HUES64 (cell line): Measurements from ENCODE around the gene KIF16B.
"Not testable (repeated sequence)": the region's sequence is repeated elsewhere in the genome, so short reads cannot be mapped to it uniquely, and the experiment has no call there.

Experiments used
- H3K27ac ChIP-seq: 2 replicates; pipeline ENCODE4 v1.7.0; 2013; ENCODE audit warnings: low read depth, low read length, inconsistent platforms
- H3K27me3 ChIP-seq: 2 replicates; pipeline ENCODE4 v1.6.1; 2013; ENCODE audit warnings: mild to moderate bottlenecking, low read length; ENCODE audit not compliant: insufficient read depth
- H3K36me3 ChIP-seq: 2 replicates; pipeline ENCODE4 v1.6.1; 2013; ENCODE audit warnings: mild to moderate bottlenecking, low read length; ENCODE audit not compliant: insufficient read depth
- H3K4me1 ChIP-seq: 2 replicates; pipeline ENCODE4 v1.6.1; 2013; ENCODE audit warnings: mild to moderate bottlenecking, low read length, moderate library complexity; ENCODE audit not compliant: insufficient read depth
- H3K4me3 ChIP-seq: 2 replicates; pipeline ENCODE4 v1.5.1; 2013; ENCODE audit warnings: mild to moderate bottlenecking, low read length, moderate library complexity
- H3K9ac ChIP-seq: 2 replicates; pipeline ENCODE4 v1.6.1; 2013; ENCODE audit warnings: mild to moderate bottlenecking, low read depth, low read length
- H3K9me3 ChIP-seq: 2 replicates; pipeline ENCODE4 v1.6.1; 2013; ENCODE audit warnings: low read depth, low read length; ENCODE audit not compliant: insufficient read depth
- WGBS: fragments of 150-250, 120-280 bp; methylation state at CpG from one replicate; pipeline ENCODE4 v1.1.7; 2013; ENCODE audit warnings: missing lambda C conversion rate; 5-methylcytosine and 5-hydroxymethylcytosine counted together

KIF16B gene

DNA sequence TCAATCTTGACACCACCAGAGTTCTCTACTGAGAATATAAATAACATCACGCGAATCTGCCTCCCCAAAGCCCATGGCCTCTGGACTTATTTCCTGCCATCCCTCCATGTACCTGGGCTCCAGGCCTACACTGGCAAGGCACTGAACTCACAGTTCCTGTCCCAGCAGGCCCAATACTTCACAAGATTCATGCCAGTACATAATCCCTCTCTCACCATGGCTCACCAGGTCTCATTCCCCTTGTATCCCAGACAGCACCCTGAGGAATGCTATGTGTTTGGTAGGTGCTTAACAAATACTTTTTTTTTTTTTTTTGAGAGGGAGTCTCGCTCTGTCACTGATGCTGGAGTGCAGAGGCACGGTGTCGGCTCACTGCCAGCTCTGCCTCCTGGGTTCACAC is 1.9 kb downstream of the KIF16B start:
- Histone ChIP-seq H3K9me3 (no peaks in the 10 kb centered on the region), H3K27ac (no peak overlapping the region), H3K4me1 (peaks cover 8% of the 10 kb centered on the region; the same call in 1 of the 2 replicates), H3K27me3 (no peaks in the 10 kb centered on the region), H3K9ac (no peak overlapping the region), H3K36me3 (no peaks in the 10 kb centered on the region), H3K4me3 (no peak overlapping the region)
- 94% methylated on average over 5 of the region's 5 CpGs for WGBS

DNA sequence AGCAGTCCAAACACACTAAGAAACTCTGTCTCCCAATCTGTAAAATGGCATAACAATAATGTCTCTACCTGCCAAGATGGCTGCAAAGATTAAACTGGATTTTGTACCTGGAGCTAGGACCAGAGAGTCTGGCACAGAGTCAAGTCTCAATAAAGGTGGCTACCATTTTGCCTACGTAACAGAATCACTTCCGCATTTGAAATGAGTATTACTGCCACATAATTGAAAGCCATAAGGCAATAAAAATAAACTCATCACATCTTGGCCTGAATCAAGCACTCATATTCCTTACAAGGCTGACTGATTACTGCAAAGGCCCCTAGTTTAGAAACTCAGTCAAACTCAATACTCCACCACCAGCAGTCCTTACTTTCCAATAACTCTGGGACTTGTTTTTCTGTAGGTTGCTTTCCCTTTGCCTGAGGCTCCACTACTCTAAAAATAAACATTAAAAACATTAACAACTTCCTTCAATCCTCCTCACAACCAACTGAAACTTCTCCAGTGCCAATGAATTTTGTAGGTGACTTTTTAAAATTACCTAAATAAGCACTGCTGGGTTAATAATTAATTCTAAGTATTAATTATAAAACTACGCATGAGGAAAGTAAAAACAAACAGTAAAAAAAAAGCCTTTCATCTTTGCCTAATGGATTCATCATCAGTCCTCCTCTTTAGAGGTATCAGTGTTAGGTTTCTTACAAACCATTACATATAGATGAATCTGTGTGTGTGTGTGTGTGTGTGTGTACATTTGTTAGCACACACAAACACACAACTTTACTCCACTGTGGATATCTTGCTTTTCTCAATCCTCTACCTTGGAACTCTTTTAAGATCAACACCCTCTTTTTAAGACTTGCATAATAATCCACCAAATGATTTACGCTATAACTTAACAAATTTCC is 3.7 kb downstream of the KIF16B start:
- no peak overlapping the region for H3K4me3 ChIP-seq
- no peak overlapping the region for H3K9ac ChIP-seq
- H3K27me3 ChIP-seq: no peaks in the 10 kb centered on the region
- 84% methylated on average over 3 of the region's 4 CpGs for WGBS
- H3K9me3 ChIP-seq: no peaks in the 10 kb centered on the region
- H3K36me3 ChIP-seq: no peaks in the 10 kb centered on the region
- H3K4me1 ChIP-seq: peaks cover 8% of the 10 kb centered on the region
- no peak overlapping the region for H3K27ac ChIP-seq

DNA sequence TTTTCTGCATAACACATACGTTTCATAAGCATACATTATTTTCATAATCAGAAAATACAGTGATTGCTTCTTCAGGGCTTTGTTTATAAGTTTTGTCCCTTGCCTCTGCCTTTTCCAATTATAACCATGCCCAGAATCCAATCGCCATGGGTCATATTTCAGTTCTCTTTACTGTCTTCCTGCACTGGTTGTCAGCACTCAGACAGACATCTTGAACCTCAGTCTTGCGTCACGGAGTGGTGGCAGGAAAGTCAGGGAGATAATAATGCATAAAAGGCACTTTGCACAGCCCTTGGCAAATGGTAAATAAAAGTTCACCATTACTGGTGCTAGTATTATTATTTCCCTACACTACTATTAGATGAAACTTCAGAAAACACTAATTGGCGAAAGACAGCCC is 7.2 kb downstream of the KIF16B start:
- Histone ChIP-seq H3K36me3 (no peaks in the 10 kb centered on the region), H3K4me3 (no peak overlapping the region), H3K9me3 (no peaks in the 10 kb centered on the region), H3K4me1 (no peaks in the 10 kb centered on the region; the same call in 1 of the 2 replicates), H3K9ac (no peak overlapping the region), H3K27ac (no peak overlapping the region), H3K27me3 (no peaks in the 10 kb centered on the region)
- whole genome bisulfite sequencing: 93% methylated on average over 5 of the region's 5 CpGs

DNA sequence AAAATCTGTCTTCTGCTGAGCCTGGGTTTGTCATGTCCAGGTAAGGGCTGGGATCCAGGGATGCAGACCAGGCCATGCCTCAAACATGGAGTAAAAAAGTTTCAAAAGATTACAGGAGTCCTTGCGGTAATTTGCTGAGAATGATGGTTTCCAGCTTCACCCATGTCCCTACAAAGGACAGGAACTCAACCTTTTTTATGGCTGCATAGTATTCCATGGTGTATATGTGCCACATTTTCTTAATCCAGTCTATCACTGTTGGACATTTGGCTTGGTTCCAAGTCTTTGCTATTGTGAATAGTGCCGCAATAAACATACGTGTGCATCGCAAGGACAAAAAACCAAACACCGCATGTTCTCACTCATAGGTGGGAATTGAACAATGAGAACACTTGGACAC is 9.2 kb downstream of the KIF16B start:
- not testable (repeated sequence) for H3K9ac ChIP-seq, H3K27ac ChIP-seq, H3K4me3 ChIP-seq, H3K9me3 ChIP-seq, H3K27me3 ChIP-seq, H3K4me1 ChIP-seq, H3K36me3 ChIP-seq
- WGBS: 93% methylated on average over 5 of the region's 5 CpGs

DNA sequence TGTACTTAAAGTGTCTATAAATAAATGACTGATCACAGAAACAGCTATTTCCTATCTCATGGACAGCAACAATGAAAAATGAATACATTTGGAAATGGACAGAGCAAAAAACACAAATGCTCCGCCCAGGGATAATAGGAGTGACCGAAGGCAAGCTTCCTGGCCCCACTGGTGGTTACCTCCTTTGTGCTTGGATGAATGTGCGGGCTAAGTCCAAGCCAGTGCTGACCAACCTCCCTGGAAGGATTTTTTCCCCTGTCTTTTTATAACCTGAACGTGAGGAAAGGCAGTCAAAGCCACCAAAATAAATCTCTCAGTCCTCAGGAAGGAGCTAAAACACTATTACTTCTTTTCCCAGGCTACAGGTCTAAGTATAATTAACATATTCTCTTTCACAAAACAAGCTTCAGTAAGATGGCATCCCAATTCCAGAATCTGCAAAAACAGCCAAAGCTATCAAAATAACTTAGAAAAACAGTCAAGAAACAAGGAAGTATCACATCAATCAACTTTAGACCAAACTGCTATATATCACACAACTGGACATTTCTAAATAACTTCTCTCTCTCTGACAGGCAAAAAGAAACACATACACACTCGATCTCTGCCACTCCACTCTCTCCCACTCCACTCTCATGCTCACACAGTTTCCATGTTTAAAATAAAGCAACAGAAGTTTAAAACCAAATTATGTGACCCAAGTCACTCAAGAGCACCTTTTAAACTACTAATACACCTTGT is 10.0 kb downstream of the KIF16B start:
- Histone ChIP-seq H3K27ac (no peak overlapping the region), H3K9ac (no peak overlapping the region)

DNA sequence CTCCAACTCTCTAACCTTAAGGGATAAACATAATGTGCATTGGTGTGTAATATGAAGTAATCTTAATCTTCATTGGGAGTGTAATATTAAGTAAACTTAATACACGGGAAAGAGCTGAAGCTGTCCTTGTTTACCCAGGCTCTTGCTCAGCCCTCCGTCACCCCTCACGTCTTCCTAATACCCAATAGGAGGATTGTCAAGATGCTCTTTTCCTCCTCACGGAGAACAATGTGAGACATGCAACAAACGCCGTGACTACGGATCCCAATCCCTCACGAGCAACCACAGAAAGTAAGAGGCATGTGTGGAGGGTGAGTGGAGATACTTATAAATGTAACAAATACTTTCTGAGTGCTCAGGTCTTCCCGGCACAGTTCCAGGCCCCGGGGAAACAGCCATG is 11.0 kb downstream of the KIF16B start:
- H3K9me3 ChIP-seq: no peaks in the 10 kb centered on the region
- no peaks in the 10 kb centered on the region; the same call in 1 of the 2 replicates for H3K4me1 ChIP-seq
- no peak overlapping the region for H3K27ac ChIP-seq
- no peak overlapping the region for H3K9ac ChIP-seq
- H3K27me3 ChIP-seq: no peaks in the 10 kb centered on the region
- 97% methylated on average over 10 of the region's 10 CpGs for WGBS
- H3K4me3 ChIP-seq: no peak overlapping the region
- no peaks in the 10 kb centered on the region for H3K36me3 ChIP-seq

More for the DNA sequence above, 10.0 kb downstream of the KIF16B start:
- WGBS: 89% methylated on average over 5 of the region's 5 CpGs
- Histone ChIP-seq H3K9me3 (no peaks in the 10 kb centered on the region), H3K36me3 (no peaks in the 10 kb centered on the region), H3K4me1 (no peaks in the 10 kb centered on the region; the same call in 1 of the 2 replicates), H3K27me3 (no peaks in the 10 kb centered on the region), H3K4me3 (no peak overlapping the region)

DNA sequence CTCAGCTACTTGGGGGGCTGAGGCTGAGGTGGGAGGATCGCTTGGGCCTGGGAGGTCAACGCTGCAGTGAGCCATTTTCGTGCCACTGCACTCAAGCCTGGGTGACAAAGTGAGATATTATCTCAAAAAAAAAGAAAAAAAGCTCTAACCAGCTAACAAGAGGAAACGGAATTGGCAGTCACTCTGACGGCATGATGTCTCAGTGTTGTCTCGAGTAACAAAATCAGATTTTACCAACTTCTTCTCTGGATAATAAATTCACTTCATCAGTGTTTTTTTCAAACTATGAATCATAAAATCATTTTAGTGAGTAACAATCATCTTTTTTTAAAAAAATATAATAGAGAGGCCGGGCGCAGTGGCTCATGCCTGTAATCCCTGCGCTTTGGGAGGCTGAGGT is 12.6 kb downstream of the KIF16B start:
- 69% methylated on average over 9 of the region's 9 CpGs for WGBS
- H3K9me3 ChIP-seq: no peaks in the 10 kb centered on the region
- H3K36me3 ChIP-seq: no peaks in the 10 kb centered on the region
- H3K4me1 ChIP-seq: no peaks in the 10 kb centered on the region; the same call in 1 of the 2 replicates
- H3K27me3 ChIP-seq: no peaks in the 10 kb centered on the region
- no peak overlapping the region for H3K9ac ChIP-seq
- H3K4me3 ChIP-seq: no peak overlapping the region
- H3K27ac ChIP-seq: no peak overlapping the region

DNA sequence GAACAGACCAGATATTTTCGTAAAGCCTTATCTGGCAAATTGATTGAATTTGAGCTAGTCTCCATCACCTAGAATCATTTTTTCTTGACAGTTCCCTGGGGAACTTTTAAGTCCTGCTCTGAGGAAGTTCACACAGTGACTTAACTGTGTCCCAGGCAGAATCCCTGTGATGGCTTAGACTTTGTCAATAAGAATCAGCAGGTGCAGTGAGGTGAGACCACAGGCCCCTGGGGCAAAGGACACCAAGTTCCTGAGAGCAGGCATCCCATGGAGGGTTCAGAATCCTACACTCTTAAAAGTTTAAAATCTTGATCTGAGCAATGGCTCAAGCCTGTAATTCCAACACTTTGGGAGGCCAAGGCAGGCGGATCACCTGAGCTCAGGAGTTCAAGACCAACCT is 13.0 kb downstream of the KIF16B start:
- H3K36me3 ChIP-seq: no peaks in the 10 kb centered on the region
- no peaks in the 10 kb centered on the region for H3K9me3 ChIP-seq
- no peak overlapping the region for H3K4me3 ChIP-seq
- no peak overlapping the region for H3K9ac ChIP-seq
- H3K27me3 ChIP-seq: no peaks in the 10 kb centered on the region
- 97% methylated on average over 2 of the region's 2 CpGs for WGBS
- no peak overlapping the region for H3K27ac ChIP-seq
- no peaks in the 10 kb centered on the region; the same call in 1 of the 2 replicates for H3K4me1 ChIP-seq

DNA sequence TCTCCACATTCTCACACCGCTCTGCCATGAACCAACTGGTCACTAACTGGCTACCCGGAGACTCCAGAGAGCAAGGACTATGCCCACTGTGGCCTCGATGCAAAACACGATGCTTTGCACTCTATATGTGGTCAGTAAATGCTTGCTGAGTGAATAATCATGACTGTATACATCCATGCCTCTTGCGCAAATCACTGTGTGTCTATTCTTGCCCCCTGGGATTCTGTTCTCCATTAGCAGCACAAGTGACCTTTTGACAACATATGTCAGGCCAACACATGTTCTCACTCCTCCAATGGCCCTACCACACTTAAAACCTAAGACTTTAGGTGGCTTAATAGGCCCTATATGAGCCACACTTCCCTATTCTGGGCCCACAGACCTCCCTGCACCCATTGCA is 16.9 kb downstream of the KIF16B start:
- Histone ChIP-seq H3K4me1 (no peaks in the 10 kb centered on the region), H3K4me3 (no peak overlapping the region), H3K27ac (no peak overlapping the region), H3K27me3 (no peaks in the 10 kb centered on the region), H3K9ac (no peak overlapping the region), H3K9me3 (peaks cover 10% of the 10 kb centered on the region; the same call in 1 of the 2 replicates), H3K36me3 (no peaks in the 10 kb centered on the region)
- WGBS: 95% methylated on average over 5 of the region's 5 CpGs

DNA sequence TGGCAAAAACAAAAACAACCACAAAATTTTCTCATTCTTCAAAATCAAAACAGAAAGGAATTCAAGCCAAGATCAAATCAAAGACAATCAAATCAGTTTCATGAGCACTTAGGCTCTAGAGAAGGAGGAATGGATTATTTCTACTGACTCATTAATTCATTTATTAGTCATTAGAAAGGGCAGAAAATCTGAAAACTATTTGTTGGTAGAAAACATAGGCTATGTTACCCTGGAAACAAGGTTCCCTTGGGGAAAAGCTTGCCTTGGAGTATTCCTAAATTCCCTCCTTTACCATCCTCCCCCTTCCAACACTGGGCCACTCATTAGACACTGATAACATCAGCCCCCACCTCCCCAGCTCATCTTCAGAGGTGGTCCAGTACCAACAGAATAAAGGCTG is 17.5 kb downstream of the KIF16B start:
- Histone ChIP-seq H3K27me3 (no peaks in the 10 kb centered on the region), H3K9ac (no peak overlapping the region), H3K9me3 (peaks cover 10% of the 10 kb centered on the region; the same call in 1 of the 2 replicates), H3K4me1 (no peaks in the 10 kb centered on the region), H3K27ac (no peak overlapping the region), H3K36me3 (no peaks in the 10 kb centered on the region), H3K4me3 (no peak overlapping the region)

DNA sequence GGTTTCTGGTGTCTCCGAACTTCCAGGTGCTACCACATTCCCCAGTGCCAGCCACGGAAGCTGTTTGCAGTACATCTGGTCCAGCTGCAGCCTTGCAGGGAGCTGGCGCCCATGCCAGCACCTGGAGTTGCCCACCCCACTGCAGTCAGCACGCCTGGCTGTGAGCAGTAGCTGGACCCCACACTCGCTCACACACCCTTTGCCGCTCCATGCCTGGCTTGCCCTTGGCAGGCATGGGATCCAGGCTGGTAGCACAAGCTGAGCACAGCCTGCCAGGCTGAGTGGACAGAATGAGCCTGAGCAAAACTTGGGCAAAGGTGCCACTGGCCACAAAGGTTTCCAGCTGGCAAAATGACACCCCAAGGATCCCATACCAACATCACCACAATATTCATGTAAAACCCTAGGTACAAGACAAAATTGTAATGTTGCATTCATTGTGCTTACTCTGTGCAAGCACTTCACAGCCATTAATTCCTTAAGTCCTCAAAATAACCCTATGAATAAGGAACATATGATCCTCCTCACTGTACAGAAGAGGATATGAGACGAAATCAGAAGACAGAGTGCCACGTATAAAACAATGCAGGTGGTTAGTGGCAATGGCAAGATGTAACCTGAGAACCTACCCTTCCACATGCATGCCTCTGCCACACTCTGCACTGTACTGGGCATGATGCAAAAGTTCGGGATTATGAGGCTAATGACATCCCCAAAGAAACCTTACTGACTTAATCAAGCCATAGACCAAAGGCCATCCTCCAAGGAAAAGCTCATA is 18.3 kb downstream of the KIF16B start:
- H3K9me3 ChIP-seq: peaks cover 10% of the 10 kb centered on the region; the same call in 1 of the 2 replicates
- 95% methylated on average over 9 of the region's 9 CpGs for WGBS
- no peak overlapping the region for H3K9ac ChIP-seq
- H3K27me3 ChIP-seq: no peaks in the 10 kb centered on the region
- H3K4me1 ChIP-seq: no peaks in the 10 kb centered on the region
- H3K4me3 ChIP-seq: no peak overlapping the region
- H3K27ac ChIP-seq: no peak overlapping the region
- no peaks in the 10 kb centered on the region for H3K36me3 ChIP-seq
